GM21576 (cell line): ENCODE measurements around the gene HOXA4.

Experiments used
- ATAC-seq: cut with Tn5 transposase; IDR thresholded peaks from one replicate; pipeline ENCODE4 v1.9.1; 2021; ENCODE audit warnings: mild to moderate bottlenecking, moderate library complexity; ENCODE audit not compliant: unreplicated experiment

Gene HOXA4

GRCh38 chr7:27169658-27170425, 39.3 kb upstream of the HOXA4 start:
- no peak for ATAC-seq

GRCh38 chr7:27168265-27168947, 37.8 kb upstream of the HOXA4 start:
- ATAC-seq: no peak

- no peak for ATAC-seq
These were observed 37.3 kb upstream of the HOXA4 start for GRCh38 chr7:27167916-27168264.

- no peak for ATAC-seq
These were observed 36.3 kb upstream of the HOXA4 start for GRCh38 chr7:27166531-27167505.

DNA sequence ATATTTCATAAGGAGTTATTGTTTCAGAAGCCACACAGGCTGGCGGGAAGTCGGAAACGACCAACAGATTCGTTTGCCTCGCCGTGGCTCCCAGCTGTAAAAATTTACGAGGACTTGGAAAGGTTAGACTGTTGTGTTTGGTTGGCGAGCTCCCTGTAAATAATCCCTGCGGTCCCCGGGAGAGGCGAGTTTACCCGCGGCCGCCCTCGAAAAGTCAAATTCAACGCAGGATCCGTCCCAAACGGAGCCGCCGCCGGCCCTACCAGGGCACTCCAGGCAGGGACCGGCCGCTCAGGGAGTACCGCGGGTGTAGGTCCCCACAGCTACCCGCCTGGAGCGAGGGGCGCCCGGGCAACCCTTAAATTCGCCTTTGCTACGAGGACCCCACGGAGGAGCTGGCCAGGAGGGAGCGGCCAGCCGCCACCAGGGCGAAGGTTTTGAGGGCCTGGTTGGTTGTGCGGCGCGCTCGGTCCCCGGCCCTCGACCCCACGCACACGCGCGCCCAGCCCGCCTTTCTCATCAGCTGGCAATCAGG, 35.5 kb upstream of the HOXA4 start:
- no peak for ATAC-seq

- no peak for ATAC-seq
These were observed 34.8 kb upstream of the HOXA4 start, which contains the start of gene HOXA9 for GRCh38 chr7:27165089-27165995. HOXA9 (minus strand) TSS chr7:27165537; CDS start chr7:27165457, 80 bp downstream.

GRCh38 chr7:27164367-27165088, 34.0 kb upstream of the HOXA4 start:
- no peak for ATAC-seq

- ATAC-seq: no peak
These were observed 33.4 kb upstream of the HOXA4 start for GRCh38 chr7:27164045-27164366.

DNA sequence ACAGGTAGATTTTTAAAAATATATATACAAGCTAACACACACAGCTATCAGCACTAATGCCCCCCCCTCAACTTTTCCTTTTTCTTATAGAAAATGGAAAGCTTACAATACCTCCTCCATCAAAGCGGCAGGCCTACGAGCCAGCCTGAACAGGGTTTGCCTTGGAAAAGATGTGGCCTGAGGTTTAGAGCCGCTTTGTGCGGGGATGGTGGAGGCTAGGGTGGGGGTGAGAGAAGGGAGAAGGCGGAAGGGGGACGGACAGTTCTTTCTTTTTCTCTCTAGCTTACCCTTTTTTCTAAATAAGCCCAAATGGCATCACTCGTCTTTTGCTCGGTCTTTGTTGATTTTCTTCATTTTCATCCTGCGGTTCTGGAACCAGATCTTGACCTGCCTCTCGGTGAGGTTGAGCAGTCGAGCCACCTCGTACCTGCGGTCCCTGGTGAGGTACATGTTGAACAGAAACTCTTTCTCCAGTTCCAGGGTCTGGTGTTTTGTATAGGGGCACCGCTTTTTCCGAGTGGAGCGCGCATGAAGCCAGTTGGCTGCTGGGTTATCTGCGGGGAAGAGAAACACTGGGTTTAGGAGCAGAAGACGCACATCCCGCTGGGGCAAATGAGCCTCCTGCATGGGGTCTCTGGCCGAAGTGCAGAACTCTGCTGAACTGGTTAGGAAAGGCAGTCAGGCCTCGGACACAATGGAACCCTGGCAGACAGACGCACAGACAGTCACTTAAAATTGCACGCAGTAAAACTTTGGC, 32.9 kb upstream of the HOXA4 start:
- no peak for ATAC-seq

DNA sequence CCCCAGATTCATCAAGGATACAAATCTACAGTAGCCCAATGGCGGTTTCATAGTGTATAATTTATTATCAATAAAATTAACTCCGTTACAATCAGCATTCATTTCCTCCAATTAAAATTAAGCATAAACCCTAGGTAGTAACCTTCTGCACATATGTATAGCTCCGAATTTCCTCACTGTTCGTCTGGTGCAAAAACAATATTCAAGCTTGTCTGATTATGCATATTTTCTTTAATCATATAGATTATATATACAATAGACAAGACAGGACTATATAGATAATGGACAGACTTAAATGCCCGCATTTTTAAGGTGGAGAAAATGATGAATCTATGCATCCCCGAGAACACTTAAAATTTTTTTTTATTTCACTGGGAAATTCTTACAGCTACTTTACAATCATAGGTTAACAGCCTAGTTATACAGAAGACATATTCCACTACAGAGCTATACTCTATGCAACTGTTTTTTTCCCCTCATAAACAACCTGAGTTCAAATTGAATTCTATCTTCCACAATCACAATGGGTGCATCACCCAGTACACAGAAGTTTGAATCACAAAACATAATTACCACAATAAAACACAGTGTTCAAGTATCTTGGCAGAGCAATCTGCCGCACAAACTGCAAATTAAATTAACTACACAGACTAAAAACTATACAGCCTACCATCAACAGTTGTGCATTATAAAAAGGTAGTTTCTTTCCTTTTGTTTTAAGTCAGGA, 32.2 kb upstream of the HOXA4 start:
- ATAC-seq: no peak

DNA sequence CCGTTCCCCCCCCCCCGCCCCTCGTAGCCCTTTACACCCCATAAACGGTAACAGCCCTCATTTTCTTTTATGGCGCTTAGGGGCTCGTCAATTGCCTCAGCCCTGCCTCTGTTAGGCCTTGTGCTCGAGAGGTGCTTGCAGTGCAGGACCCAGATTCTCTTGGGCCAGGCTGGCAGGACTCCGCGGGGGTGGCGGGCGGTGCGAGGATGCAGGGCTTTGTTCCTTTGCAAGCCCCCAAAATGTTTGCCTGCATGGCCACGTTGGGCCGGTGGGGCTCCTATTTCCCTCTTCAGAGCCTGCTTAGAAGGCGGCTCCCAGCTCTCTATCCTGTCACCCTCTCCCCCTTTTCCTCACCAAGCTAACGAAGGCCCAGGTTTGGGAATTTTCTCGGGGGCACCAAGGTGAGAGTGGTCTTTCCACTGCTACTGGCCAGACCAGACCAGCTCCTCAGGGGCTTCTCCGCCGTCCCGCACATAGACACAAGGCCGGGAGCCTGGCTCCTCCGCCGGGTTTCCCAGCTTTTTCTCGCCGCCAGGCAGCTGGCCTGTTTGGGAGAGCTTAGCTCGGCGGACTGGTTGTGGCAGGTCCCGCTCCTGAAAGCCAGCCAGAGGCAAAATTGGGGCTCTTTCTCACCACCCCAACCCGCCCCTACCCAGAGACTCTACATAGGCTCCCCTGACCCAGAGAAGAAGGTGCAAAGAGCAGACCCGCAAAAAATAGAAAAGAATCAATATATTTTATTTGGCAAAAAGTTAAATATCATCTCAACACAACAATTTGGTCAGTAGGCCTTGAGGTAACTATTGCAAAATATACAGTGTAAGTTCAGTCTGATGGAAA, 31.4 kb upstream of the HOXA4 start:
- ATAC-seq: no peak

DNA sequence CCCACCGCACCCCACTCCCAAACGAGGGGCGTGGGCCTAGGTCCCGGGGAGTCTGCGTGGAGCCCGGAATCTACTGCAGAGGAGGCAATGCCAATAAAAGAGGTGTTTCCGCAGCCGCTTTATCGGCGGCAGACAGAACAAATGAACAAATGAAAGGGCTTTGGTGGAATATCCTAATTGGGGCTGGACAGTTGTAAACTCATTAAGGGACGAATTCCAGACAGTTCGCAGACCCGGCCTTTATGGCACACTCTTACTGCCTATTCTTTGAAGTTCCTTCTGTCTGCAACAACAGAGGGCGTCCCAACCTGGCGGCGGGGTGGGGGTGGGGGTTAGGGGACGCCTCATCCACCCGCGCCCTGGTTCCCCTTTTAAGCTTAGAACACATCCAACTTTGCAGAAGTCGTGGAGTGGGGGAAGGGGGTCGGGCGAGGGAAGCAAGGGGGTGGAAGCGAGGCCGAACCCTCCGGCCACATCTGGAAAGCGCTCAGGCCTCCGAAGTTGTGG, 30.7 kb upstream of the HOXA4 start:
- ATAC-seq: no peak

DNA sequence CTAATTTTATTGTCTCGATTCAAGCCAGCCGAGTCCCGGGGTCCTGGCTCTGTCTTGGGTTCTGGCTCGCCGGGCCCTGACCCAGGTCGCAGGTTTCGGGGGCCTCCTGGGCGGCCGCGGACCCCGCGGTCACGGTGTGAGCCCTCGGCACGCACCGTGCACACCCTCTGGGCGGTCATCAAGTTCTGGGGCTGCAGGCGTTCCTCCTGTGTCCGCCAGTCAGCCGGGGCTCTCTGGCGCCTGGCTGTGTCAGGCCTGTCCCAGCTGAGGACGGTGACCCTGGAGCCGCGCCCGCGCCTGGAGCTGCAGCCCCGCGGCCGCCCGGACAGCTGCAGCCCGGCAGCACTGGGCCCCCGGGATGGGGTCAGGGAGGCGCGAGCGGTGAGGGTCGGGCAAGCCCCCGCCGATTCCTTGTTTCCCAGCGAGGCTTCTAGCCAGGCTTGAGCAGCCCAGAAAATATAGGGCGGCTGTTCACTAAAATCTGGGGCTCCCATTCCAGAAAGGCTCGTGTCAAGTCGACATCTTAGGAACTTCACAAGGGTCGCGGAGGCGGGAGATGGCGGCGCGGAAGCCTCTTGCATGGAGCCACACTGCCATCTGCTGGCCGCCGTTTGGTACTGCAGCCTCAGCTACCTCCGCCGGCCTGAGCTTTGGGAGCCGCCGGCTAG, 30.1 kb upstream of the HOXA4 start:
- ATAC-seq: no peak

DNA sequence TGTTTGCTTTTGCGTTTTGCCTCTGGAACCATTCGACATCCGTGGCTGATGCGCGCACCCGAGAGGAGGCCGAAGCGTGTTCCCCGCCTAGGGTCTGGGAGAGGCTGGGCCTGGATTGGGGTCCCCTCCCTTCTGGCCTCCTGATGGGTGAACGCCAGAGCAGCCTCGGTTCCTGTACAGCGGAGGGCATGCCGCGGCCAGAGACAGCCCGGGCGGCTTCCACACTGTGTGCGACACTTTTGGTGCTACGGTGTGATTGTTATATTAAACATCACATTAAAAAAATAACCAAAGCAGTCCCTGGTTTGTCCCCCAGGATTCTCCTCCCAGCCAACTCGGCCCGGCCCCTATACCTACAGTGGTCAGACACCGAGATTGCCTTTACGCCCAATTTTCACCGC, 29.6 kb upstream of the HOXA4 start:
- no peak for ATAC-seq

DNA sequence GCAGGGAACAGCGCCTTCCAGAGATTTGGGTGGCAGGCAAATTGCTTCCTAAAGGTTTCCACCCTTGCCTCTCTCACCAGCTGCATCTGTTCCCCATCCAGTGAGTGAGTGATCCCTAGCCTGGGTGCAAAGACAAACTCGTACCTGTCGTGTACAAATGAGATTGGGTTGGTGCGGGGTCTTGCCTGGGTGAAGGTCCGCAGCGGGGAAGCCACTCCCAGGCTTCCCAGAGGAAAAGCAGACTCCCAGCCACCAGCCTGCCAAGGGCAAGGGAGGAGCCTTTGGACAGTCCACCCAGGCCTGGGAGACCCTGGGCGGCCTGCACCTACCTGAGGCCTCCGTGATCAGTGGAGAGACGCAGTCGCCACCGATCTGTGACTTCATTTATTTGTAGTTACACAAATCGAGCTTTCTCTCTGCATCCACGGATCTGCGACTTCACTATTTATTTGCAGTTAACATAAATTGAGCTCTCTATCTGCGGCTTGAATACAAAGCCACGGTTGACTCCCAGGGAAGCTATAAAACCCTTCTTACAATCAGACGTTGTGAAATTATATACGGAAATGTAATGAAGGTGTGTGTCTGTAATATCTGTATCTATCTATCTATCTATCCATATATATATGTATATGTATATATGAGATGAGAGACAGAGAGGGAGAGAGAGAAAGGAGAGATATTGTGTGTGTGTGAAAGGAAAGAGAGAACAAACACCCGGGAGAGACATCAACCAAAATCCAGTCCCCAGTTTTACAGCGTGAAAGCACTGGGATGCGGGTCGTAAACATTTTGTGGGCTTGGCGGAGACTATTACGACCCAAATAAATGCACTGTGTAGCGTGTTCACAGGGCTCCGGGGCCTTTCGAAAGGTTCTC, 28.9 kb upstream of the HOXA4 start:
- ATAC-seq: no peak
